Bronchial epithelial cell (primary cell): ENCODE data around the gene NME4. TPM values are rescaled to one million over a fixed set of nuclear protein-coding genes. Genes with fewer than 3 reads are reported as not detected.
"Not testable (repeated sequence)": the region's sequence is repeated elsewhere in the genome, so short reads cannot be mapped to it uniquely, and the experiment has no call there.

Experiments used
- DNase-seq: peaks from one replicate; pipeline ENCODE4 v3.0.0-alpha.2; 2010; ENCODE audit warnings: low read depth
- FAIRE-seq: peaks from 2 replicates; lab custom pipeline; 2011; peaks lifted over from hg19 to GRCh38; lab: Jason Lieb, UNC
- H3K27me3 ChIP-seq: 2 replicates; pipeline ENCODE4 v1.5.1; 2011; ENCODE audit warnings: low read length; ENCODE audit not compliant: control insufficient read depth, insufficient read depth
- H3K36me3 ChIP-seq: 2 replicates; pipeline ENCODE4 v1.5.1; 2011; ENCODE audit warnings: low read length; ENCODE audit not compliant: control insufficient read depth, insufficient read depth
- H3K4me3 ChIP-seq: 2 replicates; pipeline ENCODE4 v1.5.1; 2011; ENCODE audit warnings: mild to moderate bottlenecking, low read depth, low read length, control low read depth
- CTCF ChIP-seq: IDR thresholded peaks from 2 replicates; pipeline ENCODE4 v1.5.1; 2011; ENCODE audit warnings: mild to moderate bottlenecking, moderate library complexity, low read length, control low read depth, inconsistent platforms; ENCODE audit not compliant: insufficient read depth, severe bottlenecking
- total RNA-seq: library from RNA; depleted of rRNA; stranded (reverse); fragments of >200 nt; gene quantifications from 2 replicates; pipeline ENCODE4 v1.2.1, GENCODE V29; 2014

NME4 gene
- total RNA-seq, 1 donor from 2014 or later = 35.3 TPM

DNA sequence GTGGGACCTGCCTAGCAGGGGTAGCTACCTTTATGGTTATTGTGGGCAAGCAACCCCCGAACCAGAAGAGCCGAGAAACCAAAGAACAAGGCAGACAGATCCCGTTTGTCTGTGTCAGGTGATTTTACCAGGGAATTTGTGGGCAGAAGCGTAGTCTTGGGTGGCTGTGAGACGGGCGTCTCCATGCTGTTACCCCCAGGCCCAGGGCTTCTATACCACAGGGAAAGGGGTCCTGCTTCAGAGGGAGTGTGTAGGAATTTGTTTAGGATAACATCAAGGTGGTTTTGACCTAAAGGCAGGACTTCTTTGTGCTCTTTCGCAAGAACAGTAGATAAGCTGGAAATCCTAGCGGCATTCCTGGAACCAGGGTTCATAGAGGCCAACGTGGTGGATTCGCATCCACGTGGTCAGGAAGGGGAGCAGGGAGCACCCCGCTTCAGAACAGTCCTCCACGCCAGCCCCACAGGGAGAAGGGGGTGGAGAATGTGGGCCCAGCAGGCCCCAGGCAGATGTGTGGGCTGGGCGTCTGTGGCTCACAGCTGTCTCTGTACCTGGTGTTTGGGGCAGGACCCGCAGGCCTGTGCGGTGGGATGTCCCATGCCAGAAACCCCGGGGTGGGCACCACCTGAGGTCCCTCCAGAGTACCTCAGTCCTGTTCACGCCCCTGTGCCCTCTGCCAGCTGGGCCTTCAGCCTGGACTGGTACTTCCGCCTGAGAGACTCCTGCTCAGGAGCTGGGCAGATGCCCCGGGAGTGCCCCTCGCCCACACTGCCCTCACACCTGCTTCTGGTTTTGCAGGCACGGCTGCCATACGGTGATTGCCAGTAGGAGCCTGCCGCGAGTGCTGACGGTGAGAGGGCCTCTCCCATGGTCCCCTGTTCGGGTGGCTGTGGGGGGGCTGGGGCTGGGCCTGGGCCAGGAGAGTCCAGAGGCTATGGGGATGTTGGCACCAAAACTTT is 8.8 kb downstream of the NME4 start:
- Histone ChIP-seq H3K4me3 (no peak overlapping the region), H3K36me3 (peaks cover 4% of the 10 kb centered on the region), H3K27me3 (no peaks in the 10 kb centered on the region)
- no peak for FAIRE-seq
- no peak for TF ChIP-seq CTCF
- DNase-seq = no peak

DNA sequence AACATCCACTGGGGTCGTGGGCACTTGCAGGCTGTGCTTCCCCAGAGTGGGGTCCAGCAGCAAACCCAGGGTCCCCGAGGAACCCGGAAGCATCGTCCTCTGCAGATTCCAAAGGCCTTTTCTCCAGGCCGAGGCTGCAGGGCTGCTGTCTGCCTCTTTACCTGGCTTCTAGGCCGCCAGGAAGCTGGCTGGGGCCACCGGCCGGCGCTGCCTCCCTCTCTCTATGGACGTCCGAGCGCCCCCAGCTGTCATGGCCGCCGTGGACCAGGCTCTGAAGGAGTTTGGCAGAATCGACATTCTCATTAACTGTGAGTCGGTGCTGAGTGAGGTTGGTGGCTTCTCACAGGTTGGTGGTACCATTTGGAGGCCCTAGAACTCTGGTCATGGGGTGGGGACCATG is 10.3 kb downstream of the NME4 start:
- H3K27me3 ChIP-seq = no peaks in the 10 kb centered on the region
- H3K4me3 ChIP-seq = no peak overlapping the region
- no peak for FAIRE-seq
- no peak for DNase-seq
- TF ChIP-seq CTCF = no peak
- peaks cover 9% of the 10 kb centered on the region for H3K36me3 ChIP-seq

- no peak for FAIRE-seq
- DNase-seq = no peak
- no peak for TF ChIP-seq CTCF
- Histone ChIP-seq H3K4me3 (no peak overlapping the region), H3K27me3 (no peaks in the 10 kb centered on the region), H3K36me3 (peaks cover 9% of the 10 kb centered on the region)
Measured at GRCh38 chr16:410516-411178, 13.6 kb downstream of the NME4 start.

DNA sequence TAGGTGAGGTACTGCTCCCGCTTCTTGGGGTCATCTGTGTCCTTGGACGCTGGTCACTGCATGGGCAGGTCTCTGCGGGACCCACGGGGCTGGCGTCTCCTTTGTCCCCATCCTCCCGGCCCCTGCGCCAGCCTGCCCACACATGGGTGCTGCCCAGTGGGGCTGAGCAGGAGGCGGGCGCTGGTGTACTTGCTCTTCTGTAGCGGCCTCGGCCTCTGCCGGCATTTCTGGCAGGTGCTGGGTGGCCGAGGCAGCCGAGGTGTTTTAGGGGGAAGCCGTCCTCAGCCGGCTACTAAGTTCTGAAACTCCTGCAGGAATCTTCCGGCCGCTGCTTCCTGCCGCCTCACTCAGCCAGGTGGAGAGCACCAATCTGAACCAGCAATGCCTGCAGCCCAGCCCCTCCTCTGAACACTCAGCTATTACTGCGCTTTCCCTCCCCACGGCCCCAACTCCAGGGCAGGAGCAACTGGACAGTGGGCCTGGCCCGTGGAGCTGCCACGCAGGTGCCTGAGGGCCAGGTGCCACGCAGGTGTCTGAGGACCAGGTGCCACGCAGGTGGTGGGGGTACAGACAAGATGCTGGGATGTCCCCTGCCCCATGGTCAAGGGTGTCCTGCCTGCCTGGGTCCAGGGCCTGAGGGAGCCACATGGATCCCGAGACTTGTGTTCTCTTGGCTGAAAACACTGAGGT is 14.7 kb downstream of the NME4 start:
- H3K27me3 ChIP-seq = no peaks in the 10 kb centered on the region
- no peak for DNase-seq
- no peak overlapping the region for H3K4me3 ChIP-seq
- no peak for FAIRE-seq
- TF ChIP-seq CTCF = no peak
- H3K36me3 ChIP-seq = peaks cover 9% of the 10 kb centered on the region

DNA sequence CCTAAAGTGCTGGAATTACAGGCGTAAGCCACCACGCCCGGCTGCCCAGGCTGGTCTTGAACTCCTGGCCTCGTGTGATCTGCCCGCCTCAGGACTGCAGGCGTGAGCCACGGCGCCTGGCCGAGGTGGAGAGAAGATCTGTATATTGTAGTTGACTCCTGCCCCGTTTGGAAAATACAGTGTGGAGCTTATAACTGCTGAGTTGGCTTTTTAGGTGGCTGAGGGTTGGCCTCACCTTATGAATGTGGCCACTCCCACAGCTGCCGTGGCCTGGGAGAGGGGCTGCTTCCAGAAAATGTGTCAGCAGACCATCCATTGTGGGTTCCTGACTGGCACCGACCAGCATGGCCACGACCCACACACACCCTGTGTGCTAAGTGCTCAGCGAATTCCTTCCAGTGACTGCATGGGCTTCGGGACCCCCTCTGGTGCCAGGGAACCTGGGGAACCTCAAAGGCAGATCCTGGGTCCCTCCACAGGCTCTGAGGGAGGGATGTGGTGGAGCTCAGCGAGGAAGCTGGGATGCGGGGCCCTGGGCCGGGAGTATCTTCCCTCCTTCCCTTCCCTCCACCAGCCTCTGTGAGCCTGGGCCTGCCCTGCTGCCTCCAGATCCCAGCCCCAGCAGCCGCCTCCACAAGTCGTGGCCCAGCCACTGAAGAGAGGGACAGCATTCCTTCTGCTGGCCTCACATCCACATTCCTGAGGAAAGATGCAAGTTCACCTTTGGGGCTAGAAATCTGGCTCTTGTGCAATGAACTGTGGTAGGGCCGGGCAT is 17.6 kb downstream of the NME4 start:
- no peak for TF ChIP-seq CTCF
- no peak overlapping the region for H3K4me3 ChIP-seq
- no peak for FAIRE-seq
- DNase-seq = peak; percentile 67
- peaks cover 8% of the 10 kb centered on the region for H3K36me3 ChIP-seq
- H3K27me3 ChIP-seq = no peaks in the 10 kb centered on the region

GRCh38 chr16:415170-415498 is 18.1 kb downstream of the NME4 start:
- H3K36me3 ChIP-seq, FAIRE-seq: not testable (repeated sequence)

DNA sequence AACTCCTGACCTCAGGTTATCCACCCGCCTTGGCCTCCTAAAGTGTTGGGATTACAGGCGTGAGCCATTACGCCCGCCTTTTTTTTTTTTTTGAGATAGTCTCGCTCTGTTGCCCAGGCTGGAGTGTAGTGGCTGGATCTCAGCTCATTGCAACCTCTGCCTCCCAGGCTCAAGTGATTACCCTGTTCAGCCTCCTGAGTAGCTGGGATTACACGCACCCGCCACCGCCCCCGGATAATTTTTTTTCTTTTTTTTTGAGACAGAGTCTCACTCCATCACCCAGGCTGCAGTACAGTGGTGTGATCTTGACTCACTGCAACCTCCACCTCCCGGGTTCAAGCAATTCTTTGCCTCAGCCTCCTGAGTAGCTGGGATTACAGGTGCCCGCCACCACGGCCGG is 25.2 kb downstream of the NME4 start:
- not testable (repeated sequence) for FAIRE-seq, DNase-seq, H3K27me3 ChIP-seq, H3K36me3 ChIP-seq, H3K4me3 ChIP-seq

More at GRCh38 chr16:415170-415498, 18.1 kb downstream of the NME4 start:
- H3K4me3 ChIP-seq, H3K27me3 ChIP-seq, DNase-seq: not testable (repeated sequence)
